H9 (cell line): ENCODE measurements around the gene BMERB1. TPM values are rescaled to one million over a fixed set of nuclear protein-coding genes. Genes with fewer than 3 reads are reported as not detected.
"Not testable (repeated sequence)": the region's sequence is repeated elsewhere in the genome, so short reads cannot be mapped to it uniquely, and the experiment has no call there.

Source experiments
- DNase-seq: peaks from one replicate; pipeline ENCODE4 v3.0.0-alpha.2; 2017
- H2AFZ ChIP-seq: one replicate; pipeline ENCODE4 v1.6.1; 2013; ENCODE audit warnings: mild to moderate bottlenecking, low read length, control low read depth, moderate library complexity
- H2AK5ac ChIP-seq: 2 replicates; pipeline ENCODE4 v1.6.1; 2013; ENCODE audit warnings: low read length, control low read depth, mixed read lengths; ENCODE audit not compliant: insufficient read length
- H2BK120ac ChIP-seq: one replicate; pipeline ENCODE4 v1.6.1; 2013; ENCODE audit warnings: low read depth, mild to moderate bottlenecking, low read length, control low read depth, inconsistent platforms; ENCODE audit not compliant: poor library complexity, severe bottlenecking
- H2BK12ac ChIP-seq: 2 replicates; pipeline ENCODE4 v1.6.1; 2013; ENCODE audit warnings: low read length, control low read depth, mixed read lengths, low read depth; ENCODE audit not compliant: insufficient read length
- H2BK15ac ChIP-seq: 2 replicates; pipeline ENCODE4 v1.6.1; 2013; ENCODE audit warnings: low read depth, low read length, control low read depth
- H2BK20ac ChIP-seq: one replicate; pipeline ENCODE4 v1.6.1; 2013; ENCODE audit warnings: low read depth, mild to moderate bottlenecking, low read length, control low read depth, inconsistent platforms; ENCODE audit not compliant: poor library complexity, severe bottlenecking
- H2BK5ac ChIP-seq: 2 replicates; pipeline ENCODE4 v1.6.1; 2013; ENCODE audit warnings: low read length, control low read depth, mixed read lengths; ENCODE audit not compliant: insufficient read length
- H3K14ac ChIP-seq: 2 replicates; pipeline ENCODE4 v1.6.1; 2013; ENCODE audit warnings: low read length, control low read depth; ENCODE audit not compliant: insufficient read depth
- H3K18ac ChIP-seq: 2 replicates; pipeline ENCODE4 v1.6.1; 2013; ENCODE audit warnings: low read depth, mild to moderate bottlenecking, mixed read lengths, low read length, control low read depth; ENCODE audit not compliant: insufficient read length
- H3K23ac ChIP-seq: 2 replicates; pipeline ENCODE4 v1.6.1; 2013; ENCODE audit warnings: low read length, control low read depth, mixed read lengths, low read depth; ENCODE audit not compliant: insufficient read length
- H3K23me2 ChIP-seq: 2 replicates; pipeline ENCODE4 v1.6.1; 2013; ENCODE audit warnings: low read depth, mild to moderate bottlenecking, mixed read lengths, low read length, control low read depth; ENCODE audit not compliant: insufficient read length, poor library complexity, severe bottlenecking
- H3K27ac ChIP-seq: 2 replicates; pipeline ENCODE4 v1.5.1; 2013; ENCODE audit warnings: low read length, control low read depth, mixed read lengths, low read depth; ENCODE audit not compliant: insufficient read length
- H3K27me3 ChIP-seq: 2 replicates; pipeline ENCODE4 v1.6.1; 2013; ENCODE audit warnings: low read length, control low read depth, inconsistent platforms; ENCODE audit not compliant: insufficient read depth
- H3K4ac ChIP-seq: 2 replicates; pipeline ENCODE4 v1.6.1; 2013; ENCODE audit warnings: low read depth, mild to moderate bottlenecking, control low read depth, inconsistent platforms, low read length, moderate library complexity
- H3K4me1 ChIP-seq: 2 replicates; pipeline ENCODE4 v1.6.1; 2013; ENCODE audit warnings: low read length, control low read depth, inconsistent platforms; ENCODE audit not compliant: insufficient read depth
- H3K4me2 ChIP-seq: 2 replicates; pipeline ENCODE4 v1.6.1; 2013; ENCODE audit warnings: low read length, control low read depth, mixed read lengths; ENCODE audit not compliant: insufficient read length, insufficient read depth
- H3K56ac ChIP-seq: 2 replicates; pipeline ENCODE4 v1.6.1; 2013; ENCODE audit warnings: low read depth, mild to moderate bottlenecking, mixed read lengths, low read length, control low read depth; ENCODE audit not compliant: insufficient read length
- H3K79me1 ChIP-seq: 2 replicates; pipeline ENCODE4 v1.6.1; 2013; ENCODE audit warnings: low read depth, mild to moderate bottlenecking, moderate library complexity, low read length, control low read depth, inconsistent platforms; ENCODE audit not compliant: insufficient read depth, poor library complexity, severe bottlenecking
- H3K79me2 ChIP-seq: 2 replicates; pipeline ENCODE4 v1.6.1; 2013; ENCODE audit warnings: low read length, control low read depth, inconsistent platforms; ENCODE audit not compliant: insufficient read depth
- H3K9ac ChIP-seq: 2 replicates; pipeline ENCODE4 v1.6.1; 2013; ENCODE audit warnings: low read length, control low read depth, mixed read lengths; ENCODE audit not compliant: insufficient read length; ENCODE audit errors: extremely low read depth
- H3K9me3 ChIP-seq: one replicate; pipeline ENCODE4 v1.6.1; 2013; ENCODE audit warnings: low read depth, low read length, inconsistent platforms; ENCODE audit not compliant: control insufficient read depth
- H3T11ph ChIP-seq: one replicate; pipeline ENCODE4 v1.6.1; 2013; ENCODE audit warnings: mild to moderate bottlenecking, low read length, control low read depth, inconsistent platforms
- H4K20me1 ChIP-seq: one replicate; pipeline ENCODE4 v1.6.1; 2013; ENCODE audit not compliant: control insufficient read depth, insufficient read length, insufficient read depth
- H4K5ac ChIP-seq: 2 replicates; pipeline ENCODE4 v1.6.1; 2013; ENCODE audit warnings: low read depth, mild to moderate bottlenecking, mixed read lengths, low read length, control low read depth; ENCODE audit not compliant: insufficient read length
- H4K8ac ChIP-seq: replicated peaks from 2 replicates; pipeline ENCODE4 v1.6.1; 2013; ENCODE audit warnings: low read length, control low read depth, mixed read lengths, low read depth; ENCODE audit not compliant: insufficient read length
- H4K91ac ChIP-seq: 2 replicates; pipeline ENCODE4 v1.6.1; 2013; ENCODE audit warnings: low read depth, mild to moderate bottlenecking, moderate library complexity, mixed read lengths, low read length, control low read depth; ENCODE audit not compliant: insufficient read length
- H3K27ac Mint-ChIP-seq, 3 experiments: 2 replicates in 2 of 3; 3 replicates in 1 of 3; pipeline ENCODE4 v1.8.0; 2020 to 2021; ENCODE audit warnings: mixed read lengths in 3 of 3, mild to moderate bottlenecking in 1 of 3, moderate library complexity in 1 of 3
- H3K27me3 Mint-ChIP-seq: 2 replicates; pipeline ENCODE4 v1.8.0; 2021; ENCODE audit warnings: low read depth, mild to moderate bottlenecking, moderate library complexity, mixed read lengths
- H3K36me3 Mint-ChIP-seq, 3 experiments: 2 replicates in 2 of 3; 3 replicates in 1 of 3; pipeline ENCODE4 v1.8.0; 2020 to 2021; ENCODE audit warnings: low read depth in 3 of 3, mixed read lengths in 3 of 3; ENCODE audit not compliant: insufficient read depth in 1 of 3
- H3K4me1 Mint-ChIP-seq, 2 experiments: 2 replicates each; pipeline ENCODE4 v1.8.0; 2020; ENCODE audit warnings: mixed read lengths in 2 of 2
- H3K4me3 Mint-ChIP-seq, 2 experiments: 2 replicates in 1 of 2; 3 replicates in 1 of 2; pipeline ENCODE4 v1.8.0; 2020 to 2021; ENCODE audit warnings: mild to moderate bottlenecking in 2 of 2, mixed read lengths in 2 of 2, moderate library complexity in 1 of 2
- H3K9me3 Mint-ChIP-seq, 2 experiments: 2 replicates in 1 of 2; 3 replicates in 1 of 2; pipeline ENCODE4 v1.8.0; 2020; ENCODE audit warnings: mild to moderate bottlenecking in 2 of 2, mixed read lengths in 2 of 2, moderate library complexity in 1 of 2
- WGBS: extraction: QIAGEN DNeasy Blood & Tissue Kit; methylation state at CpG from one replicate; pipeline ENCODE4 v1.1.7; 2013; ENCODE audit warnings: missing lambda C conversion rate, low lambda C conversion rate, mixed read lengths; ENCODE audit not compliant: insufficient read length; ENCODE audit errors: extremely low coverage; 5-methylcytosine and 5-hydroxymethylcytosine counted together
- total RNA-seq: library from RNA; stranded (reverse); gene quantifications from 2 replicates; pipeline ENCODE4 v1.2.1, GENCODE V29; 2021

Gene BMERB1
- total RNA-seq, 1 experiment from 2014 or later: 19.5 TPM

GRCh38 chr16:15409476-15409875 lies 24.9 kb upstream of the BMERB1 start:
- H3K18ac ChIP-seq, H3K9ac ChIP-seq, H3K14ac ChIP-seq, H2BK120ac ChIP-seq, H3K9me3 Mint-ChIP-seq, H3K4ac ChIP-seq, DNase-seq, H3K9me3 ChIP-seq, H2BK5ac ChIP-seq, H3K4me1 Mint-ChIP-seq, H4K5ac ChIP-seq, H3K27ac Mint-ChIP-seq, H3K4me2 ChIP-seq, H2BK15ac ChIP-seq, H2AFZ ChIP-seq, H4K8ac ChIP-seq, H3K4me3 Mint-ChIP-seq, H2BK12ac ChIP-seq, H3K27me3 Mint-ChIP-seq, H3K4me1 ChIP-seq, H2AK5ac ChIP-seq, H3T11ph ChIP-seq, H3K23me2 ChIP-seq, H3K27me3 ChIP-seq, H4K91ac ChIP-seq, H2BK20ac ChIP-seq, H3K36me3 Mint-ChIP-seq, H3K23ac ChIP-seq, H4K20me1 ChIP-seq, H3K27ac ChIP-seq, H3K56ac ChIP-seq, H3K79me2 ChIP-seq, H3K79me1 ChIP-seq: not testable (repeated sequence)
- WGBS: no CpG with 5 or more reads among the region's 6 CpGs
